ENCODE data around the gene HTR1D. TPM values are rescaled to one million over a fixed set of nuclear protein-coding genes. Genes with fewer than 3 reads are reported as not detected.

The HTR1D gene
- total and polyA plus RNA-seq, 2 donors (not counting 3 experiments of a cell fraction or from before 2014, with no cell fraction given): 1.5 to 1.9 TPM

- CTCF ChIA-PET: interaction anchor here (0.7 to 1.2 kb wide), 3 partner anchors 27 to 113 kb away, joined by 3 to 4 read pairs (median 3); no protein-coding TSS in a partner anchor
- H3K79me2 ChIP-seq (ENCODE audit: control insufficient read depth, insufficient read depth, low read length): no peaks in the 10 kb centered on the region
- H3K9me1 ChIP-seq (replicated peaks; ENCODE audit: control insufficient read depth, extremely low read depth, insufficient read depth, low read length): no peaks in the 10 kb centered on the region
- POLR2A ChIA-PET: no interaction called here
- peak overlapping the region; percentile 17 for H2AFZ ChIP-seq (ENCODE audit: low read depth, low read length)
- H4K20me1 ChIP-seq (replicated peaks; ENCODE audit: control insufficient read depth, extremely low read depth, insufficient read depth, low read length): no peaks in the 10 kb centered on the region
- dilution Hi-C loops (cut with MboI; ENCODE audit: extremely low pct_ligation_motif_present, low sequenced_read_pairs): no loop called here
- no peaks in the 10 kb centered on the region for H3K27me3 ChIP-seq (ENCODE audit: control insufficient read depth in 2 of 2, insufficient read depth in 2 of 2, low read length in 2 of 2)
- no peak overlapping the region for H3K4me3 ChIP-seq (replicated peaks in 1 of 3; ENCODE audit: insufficient read depth in 1 of 3, low read depth in 1 of 3, low read length in 3 of 3)
- DNase-seq (ENCODE audit: low read depth, low spot score) (no peak), FAIRE-seq (no peak)
- H3K4me1 ChIP-seq (ENCODE audit: control insufficient read depth, extremely low read depth, insufficient read depth, low read length): peaks cover 14% of the 10 kb centered on the region
- no peaks in the 10 kb centered on the region for H3K9me3 ChIP-seq (replicated peaks; ENCODE audit: control insufficient read depth, insufficient read depth, low read length)
- intact Hi-C loops (cut with micrococcal nuclease): no loop called here
- TF ChIP-seq MYC (IDR thresholded peaks at IDR 0.05; ENCODE audit: low read depth, low read length) (no peak), GATA2 (IDR thresholded peaks at IDR 0.05; ENCODE audit: insufficient read depth, insufficient read length, low read depth, low read length) (peak; percentile 56), CTCF (IDR thresholded peaks at IDR 0.05; ENCODE audit: extremely low read depth in 1 of 2, insufficient read depth in 1 of 2, low read depth in 1 of 2, low read length in 2 of 2) (no peak), POLR2A (IDR thresholded peaks at IDR 0.05; ENCODE audit: low read depth, low read length) (no peak), EZH2 (IDR thresholded peaks at IDR 0.05; ENCODE audit: borderline replicate concordance, low read depth, low read length, severe bottlenecking) (no peak), MAX (IDR thresholded peaks at IDR 0.05; ENCODE audit: insufficient read depth, insufficient read length) (no peak), FOS (IDR thresholded peaks at IDR 0.05; ENCODE audit: borderline replicate concordance, insufficient read depth, low read length) (peak; percentile 44), JUN (IDR thresholded peaks at IDR 0.05; ENCODE audit: borderline replicate concordance, insufficient read depth, insufficient read length, low read depth) (no peak), POLR2AphosphoS5 (IDR thresholded peaks at IDR 0.05; ENCODE audit: insufficient read depth, low read depth, low read length) (no peak)
- BruUV-seq (replicated peaks): no TSS peak
- no peak overlapping the region for H3K4me2 ChIP-seq (ENCODE audit: insufficient read depth, low read length)
- no peaks in the 10 kb centered on the region for H3K36me3 ChIP-seq (ENCODE audit: control insufficient read depth in 2 of 2, extremely low read depth in 1 of 2, insufficient read depth in 2 of 2, low read length in 2 of 2)
- H3K9ac ChIP-seq (replicated peaks; ENCODE audit: extremely low read depth, insufficient read depth, low read length): no peak overlapping the region
- no peak overlapping the region for H3K27ac ChIP-seq (ENCODE audit: insufficient read depth, low read depth, low read length)
Observed at GRCh38 chr1:23211955-23212354, 5.3 kb downstream of the HTR1D start.

All from endothelial cell of umbilical vein (primary cell).